Kidney tubule cell (primary cell): ENCODE data around the gene LGALS1.
"Not testable (repeated sequence)": the region's sequence is repeated elsewhere in the genome, so short reads cannot be mapped to it uniquely, and the experiment has no call there.

Experiments
- DNase-seq: peaks from one replicate; pipeline ENCODE4 v3.0.0-alpha.2; 2018; ENCODE audit warnings: low spot score

LGALS1 gene

DNA sequence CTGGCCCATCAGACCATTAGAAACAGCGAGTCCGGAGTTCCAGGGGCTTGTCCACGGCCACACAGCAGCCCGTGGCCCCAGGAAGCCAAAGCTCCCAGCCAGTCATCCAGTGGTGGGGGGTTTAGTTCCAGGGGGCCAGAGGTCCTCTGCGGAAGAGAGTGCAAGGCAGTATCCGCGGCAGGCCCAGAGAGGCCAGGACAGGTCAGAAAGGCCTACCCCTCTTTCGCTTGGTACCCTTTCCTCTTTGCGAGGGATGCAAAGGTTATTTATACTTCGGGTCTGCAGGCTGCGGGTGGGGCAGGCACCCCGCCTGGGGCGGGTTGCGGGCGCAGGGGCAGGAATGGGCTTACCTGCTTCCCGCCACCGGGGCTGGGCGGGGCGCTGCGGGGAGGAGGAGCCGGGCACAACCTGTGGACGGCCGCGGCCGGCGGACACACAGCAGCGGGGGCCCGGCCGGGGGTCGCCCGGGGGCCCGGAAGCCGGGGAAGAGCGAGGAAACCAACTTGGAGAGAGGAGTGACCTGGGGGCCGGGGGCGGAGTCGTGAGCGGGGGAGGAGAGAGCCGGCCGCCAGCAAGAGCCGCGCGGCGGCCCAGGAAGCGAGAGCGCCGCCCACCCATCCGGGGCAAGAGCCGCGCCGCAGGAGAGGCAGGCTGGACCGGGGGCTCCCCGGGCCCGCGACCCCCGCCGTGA is 36.2 kb upstream of the LGALS1 start, which contains the start of gene SH3BP1:
Gene SH3BP1 (plus strand): TSS at position 600 of the 691 bp plus-strand sequence. CDS start 119 bp downstream, outside the sequence.
- DNase-seq = peak; percentile 31

DNA sequence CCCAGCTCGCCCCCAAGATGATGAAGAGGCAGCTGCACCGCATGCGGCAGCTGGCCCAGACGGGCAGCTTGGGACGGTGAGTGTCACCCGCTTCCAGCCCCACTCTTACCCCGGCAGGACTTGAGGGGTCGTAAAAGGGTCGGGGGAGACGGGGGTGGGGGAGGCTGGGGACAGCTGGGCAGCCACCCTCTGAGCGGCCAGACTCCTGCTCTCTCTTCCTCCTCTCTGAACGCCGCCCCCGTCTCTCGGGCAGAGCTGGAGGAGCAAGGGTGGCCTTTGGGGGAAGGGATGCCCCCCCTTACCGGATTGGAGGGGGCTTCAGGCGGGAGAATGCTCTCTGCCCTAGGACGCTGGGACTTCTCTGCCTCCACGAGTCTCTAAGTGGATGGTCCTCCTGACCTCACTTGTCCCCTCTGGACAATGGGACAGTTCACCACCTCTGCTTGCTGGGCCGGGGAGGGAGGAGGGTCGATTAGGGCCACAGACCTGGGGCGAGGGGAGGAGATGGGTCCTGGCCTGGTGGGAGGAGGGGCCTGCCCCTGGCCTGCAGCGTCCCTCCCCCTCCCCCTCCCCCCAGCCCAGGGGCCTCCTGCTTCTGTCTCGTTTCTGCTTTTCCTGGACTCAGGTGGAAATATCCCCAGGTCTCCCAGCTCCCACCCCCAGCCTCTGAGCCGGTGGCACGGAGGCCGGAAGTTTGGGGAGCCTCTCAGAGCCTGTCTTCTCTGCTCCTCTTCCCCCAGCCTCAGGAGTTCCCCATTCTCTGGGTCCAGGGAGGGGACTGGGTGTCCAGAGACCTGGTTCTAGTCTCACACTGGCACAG is 35.5 kb upstream of the LGALS1 start:
- no peak for DNase-seq

DNA sequence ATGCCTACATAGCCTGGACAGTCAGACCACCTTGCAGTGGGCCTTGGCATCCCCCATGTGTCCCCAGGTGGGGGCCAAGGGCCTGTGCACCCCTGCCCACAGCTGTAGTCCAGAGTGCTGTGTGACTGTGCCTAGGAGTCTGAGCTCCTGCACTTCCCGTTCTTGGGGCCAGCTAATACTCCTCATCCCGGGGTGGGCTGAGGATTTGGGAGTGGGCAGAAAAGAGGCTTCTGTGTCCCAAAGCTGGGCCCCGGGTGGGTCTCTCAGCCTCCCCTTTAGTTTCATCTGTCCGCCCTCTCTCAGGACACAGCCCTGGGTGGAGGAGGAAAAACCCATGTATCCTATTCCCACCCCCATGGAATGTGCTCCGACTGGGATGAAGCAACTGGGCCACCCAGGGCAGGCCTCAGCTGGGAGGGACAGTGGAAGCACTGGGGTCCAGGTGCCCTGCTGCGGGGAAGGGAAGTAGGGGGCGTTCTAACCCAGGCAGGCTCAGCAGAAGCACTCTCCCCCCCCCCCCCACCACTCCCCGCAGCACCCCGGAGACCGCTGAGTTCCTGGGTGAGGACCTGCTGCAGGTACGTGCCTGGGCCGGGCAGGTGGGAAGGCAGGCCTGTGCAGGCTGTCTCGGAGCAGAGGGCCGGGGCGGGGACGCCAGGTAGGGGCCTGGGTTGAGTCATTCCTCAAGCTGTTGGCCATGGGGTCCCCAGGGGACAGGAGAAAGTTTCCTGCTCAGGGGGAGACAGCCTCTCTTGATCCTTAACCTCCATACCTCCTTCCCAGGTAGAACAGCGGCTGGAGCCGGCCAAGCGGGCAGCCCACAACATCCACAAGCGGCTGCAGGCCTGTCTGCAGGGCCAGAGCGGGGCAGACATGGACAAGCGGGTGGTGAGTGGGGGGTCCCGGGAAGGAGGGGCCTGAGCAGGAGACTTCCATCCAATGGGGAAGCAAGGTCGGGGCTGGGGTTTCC is 34.6 kb upstream of the LGALS1 start:
- DNase-seq = no peak

DNA sequence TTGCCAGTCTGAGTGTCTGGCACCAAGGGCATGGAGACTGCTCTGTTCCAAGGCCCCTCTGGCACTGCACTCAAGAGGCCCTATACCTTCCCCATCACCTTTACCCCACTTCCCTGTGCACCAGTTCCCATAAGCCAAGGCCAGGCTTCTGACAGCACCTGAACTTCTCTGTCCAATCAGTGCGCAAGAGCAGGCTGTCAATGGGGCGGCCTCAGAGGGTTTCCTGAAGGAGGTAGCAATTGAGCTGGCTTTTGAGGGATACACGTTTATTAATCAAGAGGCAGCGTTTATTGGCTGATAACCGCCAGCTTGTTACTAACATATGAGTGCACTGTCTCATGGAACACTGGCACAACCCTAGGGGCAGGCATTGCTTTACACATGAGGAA is 33.9 kb upstream of the LGALS1 start:
- no peak for DNase-seq

DNA sequence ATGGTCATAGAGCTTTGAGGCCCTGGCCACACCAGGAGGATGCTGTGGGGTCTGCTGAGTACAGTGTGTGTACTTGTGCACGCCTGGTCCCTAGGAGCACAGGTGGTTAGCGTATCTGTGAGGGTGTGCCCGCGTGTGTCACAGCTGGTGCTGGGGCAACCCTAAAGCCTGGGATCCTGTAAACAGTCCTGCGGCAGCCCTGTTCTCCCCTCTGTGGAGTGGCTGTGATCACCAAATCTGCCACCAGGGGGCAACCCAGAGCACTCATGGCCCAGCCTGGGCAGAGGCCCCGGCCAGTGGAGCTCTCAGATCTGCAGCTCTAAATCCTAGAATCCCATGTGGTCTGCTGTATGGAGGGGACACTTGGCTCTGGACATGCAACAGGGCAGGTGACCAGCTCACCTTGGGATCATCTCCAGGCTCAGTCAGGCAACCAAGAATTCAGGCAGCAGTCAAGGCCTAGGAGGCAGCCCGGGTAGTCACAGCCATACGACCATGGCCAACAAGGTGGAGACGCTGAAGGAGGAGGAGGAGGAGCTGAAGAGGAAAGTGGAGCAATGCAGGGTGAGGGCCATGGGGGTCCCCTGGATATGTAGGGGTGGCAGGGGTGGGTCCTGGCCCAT is 32.1 kb upstream of the LGALS1 start:
- DNase-seq = peak; percentile 77

DNA sequence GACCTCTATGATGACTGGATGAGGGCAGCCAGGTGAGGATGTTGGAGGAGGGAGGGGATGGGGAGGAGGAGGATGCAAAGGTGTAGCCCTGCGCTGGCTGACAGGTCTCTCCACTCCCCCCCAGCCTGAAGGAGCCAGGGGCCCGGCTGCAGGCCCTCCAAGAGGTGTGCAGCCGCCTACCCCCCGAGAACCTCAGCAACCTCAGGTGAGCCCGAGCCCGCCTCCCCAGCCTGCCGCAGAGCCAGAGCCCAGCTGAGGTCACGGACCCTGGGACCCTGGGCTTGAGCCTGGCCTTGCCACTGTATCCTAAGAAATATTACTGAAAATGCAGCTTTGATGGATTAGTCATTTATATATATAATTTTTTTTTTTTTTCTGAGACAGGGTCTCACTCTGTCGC is 28.1 kb upstream of the LGALS1 start:
- no peak for DNase-seq

DNA sequence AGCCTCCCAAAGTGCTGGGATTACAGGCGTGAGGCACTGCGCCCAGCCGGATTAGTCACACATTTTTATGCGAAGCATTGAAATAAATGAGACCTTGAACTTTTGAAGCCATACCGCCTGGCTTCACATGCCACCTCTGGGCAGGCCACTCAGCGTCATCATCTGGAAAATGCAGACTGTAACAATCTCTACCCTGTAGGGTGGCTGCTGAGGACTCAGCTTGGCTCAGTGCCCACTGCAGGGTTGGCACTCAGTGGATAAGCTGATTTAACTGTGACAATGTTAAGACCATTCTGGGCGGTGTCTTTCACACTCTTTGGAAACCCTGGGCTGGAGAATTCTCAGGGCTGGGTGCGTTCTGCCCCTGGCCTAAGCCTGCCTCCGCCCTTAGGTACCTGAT is 27.5 kb upstream of the LGALS1 start:
- no peak for DNase-seq

DNA sequence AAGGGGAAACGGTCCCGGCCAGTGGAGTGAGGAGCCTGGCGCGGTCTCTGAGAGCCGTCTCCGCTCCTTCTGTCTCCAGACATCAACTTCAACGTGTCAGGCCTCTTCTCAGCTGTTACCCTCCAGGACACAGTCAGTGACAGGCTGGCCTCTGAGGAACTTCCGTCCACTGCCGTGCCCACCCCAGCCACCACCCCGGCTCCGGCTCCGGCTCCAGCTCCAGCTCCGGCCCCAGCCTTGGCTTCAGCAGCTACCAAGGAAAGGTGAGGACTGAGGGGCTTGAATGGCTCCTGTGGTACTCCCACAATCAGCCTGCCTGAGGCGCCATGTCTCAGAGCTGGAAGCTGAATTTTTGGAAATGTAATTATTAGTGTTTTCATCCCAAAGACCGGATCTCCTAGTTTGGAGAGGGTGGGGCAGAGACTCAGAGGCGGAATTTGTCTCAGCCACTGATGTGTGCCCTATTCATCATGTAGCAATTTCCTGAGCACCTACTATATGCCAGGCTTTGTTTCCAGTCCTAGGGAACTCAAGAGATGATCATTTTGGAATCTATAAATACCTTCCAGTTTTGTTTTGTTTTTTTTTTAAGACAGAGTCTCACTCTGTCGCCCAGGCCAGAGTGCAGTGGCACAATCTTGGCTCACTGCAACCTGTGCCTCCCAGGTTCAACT is 24.8 kb upstream of the LGALS1 start:
- DNase-seq = no peak

DNA sequence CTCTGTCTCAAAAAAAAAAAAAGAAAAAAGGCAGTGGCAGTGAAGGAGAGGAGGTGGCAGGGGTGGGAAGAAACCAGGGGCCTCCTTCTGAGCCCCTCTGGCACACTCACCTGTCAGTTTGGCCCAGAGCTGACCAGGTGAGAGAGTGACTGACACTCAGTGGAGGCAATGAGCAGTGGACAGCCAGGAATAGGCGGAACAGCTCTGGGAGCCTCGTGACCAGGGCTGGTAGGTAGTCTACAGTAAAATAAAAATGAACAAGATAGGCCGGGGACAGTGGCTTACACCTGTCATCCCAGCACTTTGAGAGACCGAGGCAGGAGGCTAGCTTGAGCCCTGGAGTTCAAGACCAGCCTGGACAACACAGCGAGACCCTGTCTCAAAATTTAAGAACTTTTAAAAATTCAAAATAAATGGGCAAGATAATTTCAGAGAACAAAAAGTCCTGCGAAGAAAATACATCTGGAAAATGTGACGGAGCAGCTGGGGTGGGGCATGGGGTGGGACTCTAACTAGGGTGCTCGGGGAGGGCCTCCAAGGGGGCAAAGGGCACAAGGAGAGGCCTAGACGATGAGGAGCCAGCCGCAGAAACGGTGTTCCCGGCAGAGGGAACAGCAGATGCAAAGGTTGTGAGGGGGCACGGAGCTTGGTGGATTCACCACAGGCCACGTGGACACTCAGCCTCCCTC is 20.7 kb upstream of the LGALS1 start:
- no peak for DNase-seq

DNA sequence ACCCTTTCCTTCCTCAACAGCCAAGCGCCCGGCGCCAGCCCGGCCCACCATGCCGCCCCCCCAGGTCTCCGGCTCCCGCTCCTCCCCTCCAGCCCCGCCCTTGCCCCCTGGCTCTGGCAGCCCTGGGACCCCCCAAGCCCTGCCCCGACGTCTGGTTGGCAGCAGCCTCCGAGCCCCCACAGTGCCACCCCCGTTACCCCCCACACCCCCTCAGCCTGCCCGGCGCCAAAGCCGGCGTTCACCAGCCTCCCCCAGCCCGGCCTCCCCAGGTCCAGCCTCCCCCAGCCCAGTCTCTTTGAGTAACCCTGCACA is 20.2 kb upstream of the LGALS1 start:
- DNase-seq = no peak

DNA sequence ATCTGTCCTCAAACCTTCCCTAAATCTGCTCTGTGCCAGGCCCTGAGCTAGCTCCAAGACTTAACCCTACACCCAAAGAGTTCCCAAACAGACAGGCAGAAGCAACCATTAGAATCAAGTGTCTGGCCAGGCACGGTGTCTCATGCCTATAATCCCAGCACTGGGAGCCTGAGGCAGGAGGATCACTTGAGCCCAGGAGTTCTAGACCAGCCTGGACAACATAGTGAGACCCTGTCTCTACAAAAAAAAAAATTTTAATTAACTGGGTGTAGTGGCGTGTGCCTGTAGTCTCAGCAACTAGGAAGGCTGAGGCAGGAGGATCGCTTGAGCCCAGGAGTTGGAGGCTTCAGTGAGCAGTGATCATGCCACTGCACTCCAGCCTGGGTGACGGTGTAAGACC is 18.9 kb upstream of the LGALS1 start:
- DNase-seq = not testable (repeated sequence)

DNA sequence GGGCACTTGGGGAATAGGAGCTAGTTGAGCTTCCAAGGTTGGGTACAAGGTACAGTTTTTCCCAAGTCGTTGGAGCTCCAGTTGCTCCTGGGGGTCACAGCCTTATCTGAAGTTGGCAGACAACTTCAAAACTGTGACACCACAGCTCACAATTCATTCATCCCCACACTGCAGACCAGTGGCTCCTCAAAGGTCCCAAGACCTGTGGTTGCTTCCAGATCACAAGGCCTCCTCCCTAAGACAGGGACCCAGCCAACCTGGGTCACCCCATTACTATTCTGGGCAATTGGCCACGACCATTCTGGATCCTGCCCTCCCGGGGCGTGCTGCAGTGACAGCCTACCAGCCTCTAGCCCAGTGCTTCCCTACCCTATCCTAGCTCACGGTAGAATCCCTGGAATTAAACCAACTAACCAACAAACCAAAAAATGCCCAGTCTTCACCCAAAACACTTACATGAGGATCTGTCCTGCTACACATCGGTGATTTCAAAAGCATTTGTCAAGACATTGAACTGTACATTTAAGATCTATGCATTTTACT is 17.8 kb upstream of the LGALS1 start:
- peak; percentile 45 for DNase-seq

DNA sequence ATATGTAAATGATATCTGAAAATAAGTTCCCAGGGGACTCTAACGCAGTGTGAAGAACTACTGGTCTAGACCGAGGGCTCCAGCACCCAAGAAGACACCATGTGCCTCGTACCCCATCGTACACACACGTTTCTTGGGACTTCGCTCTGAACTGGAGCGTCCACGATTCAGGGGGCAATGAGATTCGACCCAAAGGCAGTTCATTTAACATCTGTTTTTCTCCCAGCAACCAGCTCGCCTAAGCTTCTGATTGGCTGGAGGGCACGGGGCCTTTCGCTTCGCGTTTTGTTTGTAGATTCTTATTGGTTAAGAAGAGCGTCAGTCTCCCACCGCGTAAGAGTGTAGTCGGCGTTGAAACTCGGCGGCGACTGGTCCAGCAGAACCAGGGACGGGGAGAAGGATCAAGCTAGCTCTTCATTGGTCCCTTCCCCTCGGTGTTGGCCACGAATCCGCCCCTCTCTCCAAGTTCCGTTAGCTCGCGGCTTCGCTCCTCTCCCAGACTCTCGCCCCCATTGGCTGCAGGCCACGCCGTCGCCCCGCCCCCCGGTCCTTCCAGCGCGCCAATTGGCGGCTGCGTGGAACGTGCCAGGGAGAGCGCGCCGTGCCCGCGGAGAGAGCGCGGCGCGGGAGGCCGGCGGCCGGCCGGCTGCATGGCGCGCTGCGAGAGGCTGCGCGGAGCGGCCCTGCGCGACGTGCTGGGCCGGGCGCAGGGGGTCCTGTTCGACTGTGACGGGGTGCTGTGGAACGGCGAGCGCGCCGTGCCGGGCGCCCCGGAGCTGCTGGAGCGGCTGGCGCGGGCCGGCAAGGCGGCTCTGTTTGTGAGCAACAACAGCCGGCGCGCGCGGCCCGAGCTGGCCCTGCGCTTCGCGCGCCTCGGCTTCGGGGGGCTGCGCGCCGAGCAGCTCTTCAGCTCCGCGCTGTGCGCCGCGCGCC is 17.0 kb upstream of the LGALS1 start, which contains the start of gene PDXP:
Gene PDXP (plus strand): TSS at position 591 of the 933 bp plus-strand sequence. CDS start 60 bp downstream, at position 651.
- peak; percentile 100 for DNase-seq

DNA sequence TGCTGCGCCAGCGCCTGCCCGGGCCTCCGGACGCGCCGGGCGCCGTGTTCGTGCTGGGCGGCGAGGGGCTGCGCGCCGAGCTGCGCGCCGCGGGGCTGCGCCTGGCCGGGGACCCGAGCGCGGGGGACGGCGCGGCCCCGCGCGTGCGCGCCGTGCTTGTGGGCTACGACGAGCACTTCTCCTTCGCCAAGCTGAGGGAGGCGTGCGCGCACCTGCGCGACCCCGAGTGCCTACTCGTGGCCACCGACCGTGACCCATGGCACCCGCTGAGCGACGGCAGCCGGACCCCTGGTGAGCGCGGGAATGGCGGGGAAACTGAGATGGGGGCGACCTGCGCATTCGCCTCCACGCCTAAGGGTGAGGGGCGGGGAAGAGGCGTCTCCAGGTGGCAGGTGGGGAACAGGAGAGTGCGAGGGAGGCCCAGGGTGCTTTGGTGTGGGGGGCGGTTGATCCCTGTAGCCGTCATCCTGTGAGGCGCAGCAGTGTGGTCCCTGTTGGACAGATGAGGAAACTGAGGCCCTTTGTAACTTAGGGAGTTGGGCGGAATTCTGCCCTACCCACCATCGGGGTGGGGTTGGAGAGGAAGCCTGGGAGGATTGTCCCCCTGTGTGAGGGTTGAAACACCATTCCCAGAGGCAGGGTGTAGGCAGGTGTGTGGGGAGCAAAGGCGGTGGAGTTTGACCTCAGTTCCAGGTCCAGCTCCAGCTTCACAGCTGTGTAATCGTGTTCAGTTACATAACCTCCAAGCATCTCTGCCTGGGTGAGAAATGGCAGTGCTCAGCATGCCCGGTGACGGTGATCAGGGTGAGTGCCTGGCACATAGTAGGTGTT is 16.2 kb upstream of the LGALS1 start:
- peak; percentile 10 for DNase-seq

DNA sequence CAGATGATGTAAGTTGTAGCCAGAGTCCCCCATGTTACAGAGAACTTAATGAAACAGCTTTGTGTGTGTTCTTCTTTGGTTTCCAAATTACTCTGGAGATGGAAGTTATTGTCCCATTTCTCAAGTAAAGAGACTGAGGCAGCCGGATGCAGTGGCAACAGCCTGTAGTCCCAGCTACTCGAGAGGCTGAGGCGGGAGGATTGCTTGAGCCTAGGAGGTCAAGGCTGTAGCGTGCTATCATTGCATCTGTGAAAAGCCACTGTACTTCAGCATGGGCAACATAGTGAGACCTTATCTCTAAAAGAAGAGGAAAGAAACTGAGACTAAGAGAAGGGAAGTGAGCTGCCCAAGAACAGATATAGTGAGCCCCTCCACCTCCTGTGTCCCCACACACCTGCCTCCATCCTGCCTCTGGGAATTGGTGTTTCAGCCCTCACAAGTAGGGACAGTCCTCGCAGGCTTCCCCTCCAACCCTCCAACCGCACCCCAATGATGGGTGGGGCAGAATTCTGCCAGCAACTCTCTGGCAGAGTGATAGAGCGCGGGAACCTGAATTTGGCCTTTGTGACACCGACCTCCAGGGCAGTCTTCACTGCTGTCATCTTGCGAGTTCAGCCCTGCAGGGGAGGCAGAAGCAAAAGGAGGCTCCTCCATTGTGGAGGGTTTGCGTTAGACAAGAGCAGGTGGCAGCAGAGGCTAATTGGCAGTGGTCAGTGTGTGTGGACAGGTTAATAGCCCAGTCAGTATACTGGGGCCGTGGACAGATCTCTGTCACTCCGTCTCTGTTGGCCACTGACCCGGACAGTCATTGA is 15.3 kb upstream of the LGALS1 start:
- no peak for DNase-seq

DNA sequence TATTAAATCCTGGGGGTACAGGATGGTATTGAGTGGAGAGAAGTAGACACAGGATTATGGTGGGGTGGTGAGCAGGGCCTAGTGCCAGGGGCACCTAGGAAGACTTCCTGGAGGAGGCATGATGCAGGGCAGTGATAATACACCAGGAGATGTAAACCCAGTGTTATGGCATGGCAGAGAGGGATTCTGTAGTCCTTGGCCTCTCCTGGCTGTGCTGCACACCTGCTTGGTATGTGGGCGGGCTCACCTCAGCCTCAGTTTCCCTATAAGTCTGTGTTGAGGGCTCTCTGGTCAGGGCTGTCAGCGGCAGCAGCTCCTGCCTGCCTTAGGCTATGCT is 14.8 kb upstream of the LGALS1 start:
- DNase-seq = no peak

DNA sequence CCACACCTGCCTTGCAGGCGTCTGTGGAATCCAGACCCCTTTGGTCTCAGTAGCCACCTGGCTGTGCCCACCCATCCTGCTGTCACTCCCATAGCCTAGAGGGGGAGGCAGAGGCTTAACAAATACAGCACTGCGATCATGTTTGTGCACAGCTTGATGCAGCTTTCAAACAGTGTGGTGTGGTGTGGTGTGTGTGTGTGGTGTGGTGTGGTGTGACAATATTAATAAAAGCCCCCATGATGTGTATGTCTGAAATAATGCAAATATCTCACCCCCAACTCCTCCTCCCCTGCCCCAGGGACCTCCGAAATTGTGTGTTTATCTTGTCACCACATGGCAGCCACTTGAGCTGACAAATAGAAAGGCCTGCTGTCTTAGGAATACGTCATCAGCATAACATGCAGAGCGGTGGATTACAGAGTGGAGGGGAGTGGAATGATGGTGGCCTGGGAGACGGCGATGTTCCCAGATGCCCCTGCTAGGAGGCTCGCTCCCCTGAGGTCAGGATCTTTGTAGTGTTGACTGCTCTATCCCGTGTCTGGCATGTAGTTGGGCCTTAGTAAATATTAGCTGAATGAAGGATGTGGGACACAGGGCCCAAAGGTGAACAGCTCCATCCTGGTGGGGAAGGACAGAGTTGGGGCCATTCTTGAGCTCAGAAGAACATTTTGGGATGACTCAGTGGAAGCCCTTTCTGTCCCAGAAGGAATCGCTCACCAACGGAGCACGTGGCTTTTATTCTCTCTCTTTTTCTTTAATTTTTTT is 14.1 kb upstream of the LGALS1 start:
- peak; percentile 27 for DNase-seq
